ENCODE results near the gene PIH1D1.

GRCh38 chr19:49461656-49462055 lies 10.0 kb upstream of the PIH1D1 start:
- TF ChIP-seq CTCF (IDR thresholded peaks at IDR 0.05) (no peak), EP300 (IDR thresholded peaks at IDR 0.05) (no peak), POLR2A (IDR thresholded peaks at IDR 0.05) (no peak), POLR2AphosphoS5 (IDR thresholded peaks at IDR 0.05) (no peak)
